Measurements from ENCODE around the gene MMP17. TPM values are rescaled to one million over a fixed set of nuclear protein-coding genes. Genes with fewer than 3 reads are reported as not detected.

MMP17 gene
- total and polyA plus RNA-seq, 10 of the 15 experiments (the other 5 are each of a cell fraction or from before 2014, with no cell fraction given): 0.11 to 0.28 (median 0.23) TPM; not detected in 7

DNA sequence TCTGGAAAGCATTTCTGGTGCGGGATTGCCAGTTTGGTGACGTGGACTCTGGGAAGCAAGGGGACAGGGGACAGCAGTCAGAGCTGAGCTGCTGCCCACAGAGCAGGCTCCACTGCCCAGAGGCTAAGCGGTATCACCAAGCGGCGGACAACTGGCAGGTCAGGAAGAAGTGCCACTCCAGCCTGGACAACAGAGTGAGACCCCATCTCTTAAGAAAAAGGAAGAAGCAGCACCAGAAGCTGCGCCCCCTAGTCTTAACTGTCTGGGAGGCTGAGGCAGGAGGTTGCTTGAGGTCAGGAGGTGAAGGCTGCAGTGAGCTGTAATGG lies 31.8 kb upstream of the MMP17 start:
- H3K36me3 ChIP-seq (ENCODE audit: control insufficient read depth in 2 of 2, insufficient read depth in 2 of 2, low read length in 1 of 2): peaks cover 2 to 10% of the 10 kb centered on the region in 2 experiments; a peak in 3 of 4 replicates
- ChIA-PET RAD21 (ENCODE audit: unreplicated experiment) (no interaction called here), POLR2A (no interaction called here), CTCF (no interaction called here), SMC1A (ENCODE audit: uncharacterized antibody, unreplicated experiment) (no interaction called here)
- no peaks in the 10 kb centered on the region for H4K20me1 ChIP-seq (ENCODE audit: control insufficient read depth, insufficient read depth)
- BruUV-seq (replicated peaks): no TSS peak
- intact Hi-C loops (cut with micrococcal nuclease; ENCODE audit: unreplicated experiment): no loop called here
- in situ Hi-C loops (cut with MboI): no loop called here
- H2AFZ ChIP-seq (ENCODE audit: control insufficient read depth, low read depth, low read length): no peak overlapping the region
- no peaks in the 10 kb centered on the region for H3K9me3 ChIP-seq (replicated peaks; ENCODE audit: control insufficient read depth, insufficient read depth, low read length)
- FAIRE-seq (no peak), ATAC-seq (no peak), DNase-seq (ENCODE audit: low read depth, low spot score) (no peak)
- no peak overlapping the region for H3K4me3 ChIP-seq
- H3K79me2 ChIP-seq (ENCODE audit: control insufficient read depth, insufficient read depth, low read length): no peaks in the 10 kb centered on the region
- TF ChIP-seq, protein P1, sequence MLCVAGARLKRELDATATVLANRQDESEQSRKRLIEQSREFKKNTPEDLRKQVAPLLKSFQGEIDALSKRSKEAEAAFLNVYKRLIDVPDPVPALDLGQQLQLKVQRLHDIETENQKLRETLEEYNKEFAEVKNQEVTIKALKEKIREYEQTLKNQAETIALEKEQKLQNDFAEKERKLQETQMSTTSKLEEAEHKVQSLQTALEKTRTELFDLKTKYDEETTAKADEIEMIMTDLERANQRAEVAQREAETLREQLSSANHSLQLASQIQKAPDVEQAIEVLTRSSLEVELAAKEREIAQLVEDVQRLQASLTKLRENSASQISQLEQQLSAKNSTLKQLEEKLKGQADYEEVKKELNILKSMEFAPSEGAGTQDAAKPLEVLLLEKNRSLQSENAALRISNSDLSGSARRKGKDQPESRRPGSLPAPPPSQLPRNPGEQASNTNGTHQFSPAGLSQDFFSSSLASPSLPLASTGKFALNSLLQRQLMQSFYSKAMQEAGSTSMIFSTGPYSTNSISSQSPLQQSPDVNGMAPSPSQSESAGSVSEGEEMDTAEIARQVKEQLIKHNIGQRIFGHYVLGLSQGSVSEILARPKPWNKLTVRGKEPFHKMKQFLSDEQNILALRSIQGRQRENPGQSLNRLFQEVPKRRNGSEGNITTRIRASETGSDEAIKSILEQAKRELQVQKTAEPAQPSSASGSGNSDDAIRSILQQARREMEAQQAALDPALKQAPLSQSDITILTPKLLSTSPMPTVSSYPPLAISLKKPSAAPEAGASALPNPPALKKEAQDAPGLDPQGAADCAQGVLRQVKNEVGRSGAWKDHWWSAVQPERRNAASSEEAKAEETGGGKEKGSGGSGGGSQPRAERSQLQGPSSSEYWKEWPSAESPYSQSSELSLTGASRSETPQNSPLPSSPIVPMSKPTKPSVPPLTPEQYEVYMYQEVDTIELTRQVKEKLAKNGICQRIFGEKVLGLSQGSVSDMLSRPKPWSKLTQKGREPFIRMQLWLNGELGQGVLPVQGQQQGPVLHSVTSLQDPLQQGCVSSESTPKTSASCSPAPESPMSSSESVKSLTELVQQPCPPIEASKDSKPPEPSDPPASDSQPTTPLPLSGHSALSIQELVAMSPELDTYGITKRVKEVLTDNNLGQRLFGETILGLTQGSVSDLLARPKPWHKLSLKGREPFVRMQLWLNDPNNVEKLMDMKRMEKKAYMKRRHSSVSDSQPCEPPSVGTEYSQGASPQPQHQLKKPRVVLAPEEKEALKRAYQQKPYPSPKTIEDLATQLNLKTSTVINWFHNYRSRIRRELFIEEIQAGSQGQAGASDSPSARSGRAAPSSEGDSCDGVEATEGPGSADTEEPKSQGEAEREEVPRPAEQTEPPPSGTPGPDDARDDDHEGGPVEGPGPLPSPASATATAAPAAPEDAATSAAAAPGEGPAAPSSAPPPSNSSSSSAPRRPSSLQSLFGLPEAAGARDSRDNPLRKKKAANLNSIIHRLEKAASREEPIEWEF (IDR thresholded peaks at IDR 0.05; ENCODE audit: insufficient replicate concordance, low read depth, low read length): no peak
- no peak for TF ChIP-seq HDAC2 (IDR thresholded peaks at IDR 0.05)
- TF ChIP-seq CHD4 (IDR thresholded peaks at IDR 0.05): no peak
- TF ChIP-seq RBBP5 (conservative IDR thresholded peaks at IDR 0.05): no peak
- no peak for TF ChIP-seq PAX8 (IDR thresholded peaks at IDR 0.05)
- TF ChIP-seq, protein P2, sequence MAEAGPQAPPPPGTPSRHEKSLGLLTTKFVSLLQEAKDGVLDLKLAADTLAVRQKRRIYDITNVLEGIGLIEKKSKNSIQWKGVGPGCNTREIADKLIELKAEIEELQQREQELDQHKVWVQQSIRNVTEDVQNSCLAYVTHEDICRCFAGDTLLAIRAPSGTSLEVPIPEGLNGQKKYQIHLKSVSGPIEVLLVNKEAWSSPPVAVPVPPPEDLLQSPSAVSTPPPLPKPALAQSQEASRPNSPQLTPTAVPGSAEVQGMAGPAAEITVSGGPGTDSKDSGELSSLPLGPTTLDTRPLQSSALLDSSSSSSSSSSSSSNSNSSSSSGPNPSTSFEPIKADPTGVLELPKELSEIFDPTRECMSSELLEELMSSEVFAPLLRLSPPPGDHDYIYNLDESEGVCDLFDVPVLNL (IDR thresholded peaks at IDR 0.05; ENCODE audit: low read depth, low read length): no peak
- no peak for TF ChIP-seq JUND (IDR thresholded peaks at IDR 0.05; ENCODE audit: low read depth, low read length)
- TF ChIP-seq, protein P3, sequence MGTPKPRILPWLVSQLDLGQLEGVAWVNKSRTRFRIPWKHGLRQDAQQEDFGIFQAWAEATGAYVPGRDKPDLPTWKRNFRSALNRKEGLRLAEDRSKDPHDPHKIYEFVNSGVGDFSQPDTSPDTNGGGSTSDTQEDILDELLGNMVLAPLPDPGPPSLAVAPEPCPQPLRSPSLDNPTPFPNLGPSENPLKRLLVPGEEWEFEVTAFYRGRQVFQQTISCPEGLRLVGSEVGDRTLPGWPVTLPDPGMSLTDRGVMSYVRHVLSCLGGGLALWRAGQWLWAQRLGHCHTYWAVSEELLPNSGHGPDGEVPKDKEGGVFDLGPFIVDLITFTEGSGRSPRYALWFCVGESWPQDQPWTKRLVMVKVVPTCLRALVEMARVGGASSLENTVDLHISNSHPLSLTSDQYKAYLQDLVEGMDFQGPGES (IDR thresholded peaks at IDR 0.05): no peak
- TF ChIP-seq, protein P4, sequence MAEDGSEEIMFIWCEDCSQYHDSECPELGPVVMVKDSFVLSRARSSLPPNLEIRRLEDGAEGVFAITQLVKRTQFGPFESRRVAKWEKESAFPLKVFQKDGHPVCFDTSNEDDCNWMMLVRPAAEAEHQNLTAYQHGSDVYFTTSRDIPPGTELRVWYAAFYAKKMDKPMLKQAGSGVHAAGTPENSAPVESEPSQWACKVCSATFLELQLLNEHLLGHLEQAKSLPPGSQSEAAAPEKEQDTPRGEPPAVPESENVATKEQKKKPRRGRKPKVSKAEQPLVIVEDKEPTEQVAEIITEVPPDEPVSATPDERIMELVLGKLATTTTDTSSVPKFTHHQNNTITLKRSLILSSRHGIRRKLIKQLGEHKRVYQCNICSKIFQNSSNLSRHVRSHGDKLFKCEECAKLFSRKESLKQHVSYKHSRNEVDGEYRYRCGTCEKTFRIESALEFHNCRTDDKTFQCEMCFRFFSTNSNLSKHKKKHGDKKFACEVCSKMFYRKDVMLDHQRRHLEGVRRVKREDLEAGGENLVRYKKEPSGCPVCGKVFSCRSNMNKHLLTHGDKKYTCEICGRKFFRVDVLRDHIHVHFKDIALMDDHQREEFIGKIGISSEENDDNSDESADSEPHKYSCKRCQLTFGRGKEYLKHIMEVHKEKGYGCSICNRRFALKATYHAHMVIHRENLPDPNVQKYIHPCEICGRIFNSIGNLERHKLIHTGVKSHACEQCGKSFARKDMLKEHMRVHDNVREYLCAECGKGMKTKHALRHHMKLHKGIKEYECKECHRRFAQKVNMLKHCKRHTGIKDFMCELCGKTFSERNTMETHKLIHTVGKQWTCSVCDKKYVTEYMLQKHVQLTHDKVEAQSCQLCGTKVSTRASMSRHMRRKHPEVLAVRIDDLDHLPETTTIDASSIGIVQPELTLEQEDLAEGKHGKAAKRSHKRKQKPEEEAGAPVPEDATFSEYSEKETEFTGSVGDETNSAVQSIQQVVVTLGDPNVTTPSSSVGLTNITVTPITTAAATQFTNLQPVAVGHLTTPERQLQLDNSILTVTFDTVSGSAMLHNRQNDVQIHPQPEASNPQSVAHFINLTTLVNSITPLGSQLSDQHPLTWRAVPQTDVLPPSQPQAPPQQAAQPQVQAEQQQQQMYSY (CRISPR knock-in tag; IDR thresholded peaks at IDR 0.05): no peak
- TF ChIP-seq SIN3A (IDR thresholded peaks at IDR 0.05; ENCODE audit: low read depth, low read length): no peak
- no peaks in the 10 kb centered on the region for H3K4me1 ChIP-seq (ENCODE audit: control insufficient read depth, insufficient read depth, low read length)
- no peak overlapping the region for H3K4me2 ChIP-seq (ENCODE audit: control insufficient read depth, insufficient read depth)
- no peaks in the 10 kb centered on the region for H3K27me3 ChIP-seq (replicated peaks in 1 of 2; ENCODE audit: control insufficient read depth in 2 of 2, insufficient read depth in 2 of 2, low read length in 1 of 2)
- H3K9ac ChIP-seq (ENCODE audit: control insufficient read depth, insufficient read depth, low read length): no peak overlapping the region
- H3K27ac ChIP-seq (ENCODE audit: control insufficient read depth, insufficient read depth): no peak overlapping the region
- WGBS (ENCODE audit: insufficient coverage, insufficient replicate concordance, low lambda C conversion rate, missing lambda C conversion rate): 98% methylated on average over 6 of the region's 6 CpGs

Data from GM12878 (cell line).